K562 (cell line): ENCODE measurements around the gene TUT1. TPM values are rescaled to one million over a fixed set of nuclear protein-coding genes. Genes with fewer than 3 reads are reported as not detected.

ENCODE experiments used
- BACH1 ChIP-seq: fragments of 200-800 bp; sonication (Bioruptor generic); IDR thresholded peaks from 2 replicates; pipeline ENCODE4 v1.6.1; 2016; ENCODE audit warnings: missing genetic modification characterization, missing compliant biosample characterization
- BDP1 ChIP-seq: IDR thresholded peaks from 3 replicates; pipeline ENCODE4 v1.6.1; 2011; ENCODE audit not compliant: insufficient read length, insufficient read depth
- CHD2 ChIP-seq: IDR thresholded peaks from 2 replicates; pipeline ENCODE4 v1.6.1; 2011; ENCODE audit warnings: low read depth, low read length
- CREBBP ChIP-seq: IDR thresholded peaks from one replicate; pipeline ENCODE4 v1.6.1; 2012; ENCODE audit warnings: low read depth, mild to moderate bottlenecking, control low read depth, inconsistent platforms, low read length
- FOS ChIP-seq: IDR thresholded peaks from 3 replicates; pipeline ENCODE4 v1.6.1; 2011; ENCODE audit not compliant: insufficient read length; ENCODE audit errors: extremely low read depth
- GATAD2B ChIP-seq: fragments of 450-650 bp; IDR thresholded peaks from 2 replicates; pipeline ENCODE4 v1.6.1; 2017; ENCODE audit warnings: mild to moderate bottlenecking, borderline replicate concordance
- HNRNPK ChIP-seq: fragments of 200-400 bp; formaldehyde crosslinking; IDR thresholded peaks from one replicate; pipeline ENCODE4 v1.6.1; 2018; ENCODE audit warnings: mild to moderate bottlenecking, low read depth, low read length; ENCODE audit not compliant: poor library complexity, severe bottlenecking
- IFI16 ChIP-seq: fragments of 250-450 bp; sonication (Bioruptor Pico); IDR thresholded peaks from 2 replicates; pipeline ENCODE4 v2.1.2; 2022; ENCODE audit warnings: mild to moderate bottlenecking, inconsistent platforms
- MCM3 ChIP-seq: fragments of 450-650 bp; IDR thresholded peaks from 2 replicates; pipeline ENCODE4 v1.6.1; 2016
- PCBP1 ChIP-seq: fragments of 200-400 bp; formaldehyde crosslinking; IDR thresholded peaks from 2 replicates; pipeline ENCODE4 v1.6.1; 2018; ENCODE audit warnings: mild to moderate bottlenecking, low read depth, low read length; ENCODE audit not compliant: poor library complexity, severe bottlenecking
- PHTF2 ChIP-seq: fragments of 250-450 bp; sonication (Bioruptor Pico); IDR thresholded peaks from 2 replicates; pipeline ENCODE4 v1.5.0; 2021; ENCODE audit warnings: mild to moderate bottlenecking
- POLR2B ChIP-seq: fragments of 450-650 bp; IDR thresholded peaks from 2 replicates; pipeline ENCODE4 v1.6.1; 2018; ENCODE audit warnings: low read depth; ENCODE audit not compliant: partially characterized antibody
- PURB ChIP-seq: sonication (generic); formaldehyde crosslinking; IDR thresholded peaks from 2 replicates; pipeline ENCODE4 v1.9.0; 2021; ENCODE audit warnings: low read depth, mild to moderate bottlenecking, missing genetic modification reagents
- RBM15 ChIP-seq: fragments of 200-400 bp; formaldehyde crosslinking; IDR thresholded peaks from 2 replicates; pipeline ENCODE4 v1.6.1; 2018; ENCODE audit warnings: mild to moderate bottlenecking, low read length, moderate library complexity; ENCODE audit not compliant: insufficient read depth
- SMAD3 ChIP-seq: fragments of 450-650 bp; formaldehyde crosslinking; conservative IDR thresholded peaks from 2 replicates; pipeline ENCODE4 v1.4.0; 2020; ENCODE audit warnings: mild to moderate bottlenecking
- TBL1XR1 ChIP-seq, 2 experiments: IDR thresholded peaks; 2 replicates each; pipeline ENCODE4 v1.6.1; 2012; ENCODE audit warnings: improper control_type of control experiment in 2 of 2, low read length in 2 of 2, mild to moderate bottlenecking in 1 of 2
- TEAD2 ChIP-seq: fragments of 450-650 bp; IDR thresholded peaks from 2 replicates; pipeline ENCODE4 v1.6.1; 2016; ENCODE audit warnings: missing genetic modification characterization, control low read depth, missing compliant biosample characterization
- ZC3H11A ChIP-seq: IDR thresholded peaks from 2 replicates; pipeline ENCODE4 v1.6.1; 2012; ENCODE audit warnings: low read depth, low read length, improper control_type of control experiment
- ZFP30 ChIP-seq: fragments of 250-450 bp; sonication (Bioruptor Pico); IDR thresholded peaks from 2 replicates; pipeline ENCODE4 v1.8.0; 2022; ENCODE audit warnings: moderate library complexity, mild to moderate bottlenecking, inconsistent platforms, borderline replicate concordance
- ZNF444 ChIP-seq: fragments of 250-450 bp; sonication (Bioruptor Pico); IDR thresholded peaks from 2 replicates; pipeline ENCODE4 v1.4.0; 2020; ENCODE audit warnings: mild to moderate bottlenecking, moderate library complexity
- ZNF445 ChIP-seq: fragments of 250-450 bp; sonication (Bioruptor Pico); IDR thresholded peaks from 2 replicates; pipeline ENCODE4 v1.4.0; 2020; ENCODE audit warnings: low read depth, mild to moderate bottlenecking, moderate library complexity
- ZNF589 ChIP-seq: fragments of 200-800 bp; sonication (Bioruptor generic); IDR thresholded peaks from 2 replicates; pipeline ENCODE4 v1.6.1; 2016; ENCODE audit warnings: low read depth, missing genetic modification characterization, missing compliant biosample characterization
- ZNF717 ChIP-seq: fragments of 250-450 bp; sonication (Bioruptor Pico); IDR thresholded peaks from 2 replicates; pipeline ENCODE4 v1.5.0; 2021
- polyA plus RNA-seq, 8 experiments: library from polyadenylated mRNA; depleted of rRNA in 4 of 8; stranded (reverse) in 5 of 8; unstranded in 3 of 8; fragments of >200 nt; fragmentation: Nextera tagmentation in 2 of 8; fragmentation: Illumina TruSeq in 1 of 8; extraction: Ambion mirVana in 2 of 8; extraction: Trizol in 1 of 8; gene quantifications; 2 replicates each; pipeline versions ENCODE4 v1.2.1 to v1.2.3, GENCODE V29; 2011 to 2014; ENCODE audit warnings: inconsistent platforms in 1 of 8, missing spikeins in 1 of 8
- total RNA-seq, 7 experiments: library from RNA; depleted of rRNA in 6 of 7; stranded (reverse); fragments of >200 nt in 6 of 7; fragmentation: Illumina TruSeq in 2 of 7; extraction: Trizol in 2 of 7; gene quantifications; 2 replicates each; pipeline versions ENCODE4 v1.2.1 to v1.2.3, GENCODE V29; 2011 to 2021; ENCODE audit warnings: low replicate concordance in 1 of 7
- TF ChIP-seq, protein P1 (sequence below): sonication (generic); formaldehyde crosslinking; IDR thresholded peaks from 2 replicates; pipeline ENCODE4 v1.8.1; 2023; ENCODE audit warnings: missing genetic modification reagents, mild to moderate bottlenecking, borderline replicate concordance
- TF ChIP-seq, protein P2 (sequence below), 2 experiments: fragments of 250-450 bp in 1 of 2; fragments of 450-650 bp in 1 of 2; sonication (Bioruptor Pico) in 1 of 2; IDR thresholded peaks; 2 replicates each; pipeline versions ENCODE4 v1.6.1 to v1.8.0; 2016 to 2021; ENCODE audit warnings: mild to moderate bottlenecking in 2 of 2, moderate library complexity in 2 of 2, missing compliant biosample characterization in 1 of 2, missing genetic modification characterization in 1 of 2

TUT1 gene
- total and polyA plus RNA-seq, 9 of the 15 experiments (the other 6 are each of a cell fraction or from before 2014, with no cell fraction given): 0.66 to 44.3 (median 15.7) TPM

DNA sequence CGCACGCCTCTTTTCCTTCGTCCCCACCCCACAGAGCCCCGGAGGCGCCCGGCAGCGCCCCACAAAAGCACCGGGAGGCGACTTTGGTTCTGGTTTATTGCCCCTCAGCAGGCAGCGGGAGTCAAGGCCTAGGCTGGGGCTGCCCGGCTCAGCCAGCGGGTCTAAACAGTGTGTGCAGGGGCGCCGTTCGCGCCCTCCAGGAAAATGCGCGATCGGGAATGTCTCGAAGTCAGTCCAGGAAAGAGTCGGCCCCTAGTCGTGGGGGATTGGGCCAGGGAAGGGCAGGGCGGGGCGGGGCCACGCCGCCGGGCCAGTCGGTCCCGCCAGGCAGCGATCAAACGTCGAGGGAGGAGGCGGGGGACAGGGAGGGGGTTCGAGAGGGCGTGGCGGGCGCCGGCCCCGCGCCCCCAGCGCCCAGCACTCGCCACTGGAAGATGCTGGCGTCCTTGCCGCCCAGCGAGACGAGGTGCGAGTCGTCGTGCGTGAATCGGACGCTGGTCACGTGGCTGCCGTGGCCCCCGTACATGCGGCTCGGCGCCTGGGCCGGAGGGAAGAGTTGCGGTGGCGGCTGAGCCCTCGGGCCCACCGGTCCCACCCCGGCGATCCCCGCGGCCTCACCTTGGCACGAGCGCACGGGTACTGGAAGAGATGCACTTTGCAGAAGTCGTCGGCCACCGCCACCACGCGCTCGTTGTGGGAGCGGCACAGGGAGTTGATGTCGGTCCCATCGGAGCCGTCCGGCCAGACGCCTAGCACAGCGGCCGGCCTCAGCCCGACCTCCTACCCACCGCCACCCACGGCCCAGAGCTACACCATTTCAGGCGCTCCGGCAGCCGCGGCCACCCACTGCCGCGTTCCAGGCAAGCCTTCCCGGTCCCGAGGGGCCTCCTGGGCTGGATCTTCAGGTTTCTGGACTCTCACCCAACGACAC lies 11.1 kb upstream of the TUT1 start (continued):
- TF ChIP-seq TBL1XR1 (IDR thresholded peaks at IDR 0.05; ENCODE audit: low read length in 2 of 2) (no peak), GATAD2B (no peak), CREBBP (no peak), HNRNPK (peak; percentile 69), ZNF717 (no peak), PHTF2 (CRISPR knock-in tag) (no peak), PURB (CRISPR knock-in tag) (no peak), ZFP30 (CRISPR knock-in tag) (no peak), SMAD3 (CRISPR knock-in tag) (no peak), MCM3 (no peak), POLR2B (no peak), FOS (no peak), TEAD2 (tag) (no peak), BACH1 (tag) (no peak), IFI16 (no peak), ZNF445 (CRISPR knock-in tag) (no peak), ZNF444 (no peak), ZC3H11A (no peak), ZNF589 (no peak), RBM15 (no peak), BDP1 (no peak), CHD2 (no peak), PCBP1 (peak; percentile 90)
- TF ChIP-seq, protein P1, sequence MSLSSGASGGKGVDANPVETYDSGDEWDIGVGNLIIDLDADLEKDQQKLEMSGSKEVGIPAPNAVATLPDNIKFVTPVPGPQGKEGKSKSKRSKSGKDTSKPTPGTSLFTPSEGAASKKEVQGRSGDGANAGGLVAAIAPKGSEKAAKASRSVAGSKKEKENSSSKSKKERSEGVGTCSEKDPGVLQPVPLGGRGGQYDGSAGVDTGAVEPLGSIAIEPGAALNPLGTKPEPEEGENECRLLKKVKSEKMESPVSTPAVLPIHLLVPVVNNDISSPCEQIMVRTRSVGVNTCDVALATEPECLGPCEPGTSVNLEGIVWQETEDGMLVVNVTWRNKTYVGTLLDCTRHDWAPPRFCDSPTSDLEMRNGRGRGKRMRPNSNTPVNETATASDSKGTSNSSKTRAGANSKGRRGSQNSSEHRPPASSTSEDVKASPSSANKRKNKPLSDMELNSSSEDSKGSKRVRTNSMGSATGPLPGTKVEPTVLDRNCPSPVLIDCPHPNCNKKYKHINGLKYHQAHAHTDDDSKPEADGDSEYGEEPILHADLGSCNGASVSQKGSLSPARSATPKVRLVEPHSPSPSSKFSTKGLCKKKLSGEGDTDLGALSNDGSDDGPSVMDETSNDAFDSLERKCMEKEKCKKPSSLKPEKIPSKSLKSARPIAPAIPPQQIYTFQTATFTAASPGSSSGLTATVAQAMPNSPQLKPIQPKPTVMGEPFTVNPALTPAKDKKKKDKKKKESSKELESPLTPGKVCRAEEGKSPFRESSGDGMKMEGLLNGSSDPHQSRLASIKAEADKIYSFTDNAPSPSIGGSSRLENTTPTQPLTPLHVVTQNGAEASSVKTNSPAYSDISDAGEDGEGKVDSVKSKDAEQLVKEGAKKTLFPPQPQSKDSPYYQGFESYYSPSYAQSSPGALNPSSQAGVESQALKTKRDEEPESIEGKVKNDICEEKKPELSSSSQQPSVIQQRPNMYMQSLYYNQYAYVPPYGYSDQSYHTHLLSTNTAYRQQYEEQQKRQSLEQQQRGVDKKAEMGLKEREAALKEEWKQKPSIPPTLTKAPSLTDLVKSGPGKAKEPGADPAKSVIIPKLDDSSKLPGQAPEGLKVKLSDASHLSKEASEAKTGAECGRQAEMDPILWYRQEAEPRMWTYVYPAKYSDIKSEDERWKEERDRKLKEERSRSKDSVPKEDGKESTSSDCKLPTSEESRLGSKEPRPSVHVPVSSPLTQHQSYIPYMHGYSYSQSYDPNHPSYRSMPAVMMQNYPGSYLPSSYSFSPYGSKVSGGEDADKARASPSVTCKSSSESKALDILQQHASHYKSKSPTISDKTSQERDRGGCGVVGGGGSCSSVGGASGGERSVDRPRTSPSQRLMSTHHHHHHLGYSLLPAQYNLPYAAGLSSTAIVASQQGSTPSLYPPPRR (CRISPR knock-in tag): no peak
- TF ChIP-seq, protein P2, sequence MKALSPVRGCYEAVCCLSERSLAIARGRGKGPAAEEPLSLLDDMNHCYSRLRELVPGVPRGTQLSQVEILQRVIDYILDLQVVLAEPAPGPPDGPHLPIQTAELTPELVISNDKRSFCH (CRISPR knock-in tag; IDR thresholded peaks at IDR 0.05): no peak
- TF ChIP-seq, protein P2 (tag; IDR thresholded peaks at IDR 0.05): peak; percentile 48; the same call in 1 of the 2 replicates
